GM12801 (cell line): ENCODE data around the gene PRLHR.

Experiments
- CTCF ChIP-seq: IDR thresholded peaks from one replicate; pipeline ENCODE4 v1.5.1; 2011; ENCODE audit warnings: control low read depth; ENCODE audit not compliant: insufficient read length; ENCODE audit errors: extremely low read depth

Gene PRLHR

DNA sequence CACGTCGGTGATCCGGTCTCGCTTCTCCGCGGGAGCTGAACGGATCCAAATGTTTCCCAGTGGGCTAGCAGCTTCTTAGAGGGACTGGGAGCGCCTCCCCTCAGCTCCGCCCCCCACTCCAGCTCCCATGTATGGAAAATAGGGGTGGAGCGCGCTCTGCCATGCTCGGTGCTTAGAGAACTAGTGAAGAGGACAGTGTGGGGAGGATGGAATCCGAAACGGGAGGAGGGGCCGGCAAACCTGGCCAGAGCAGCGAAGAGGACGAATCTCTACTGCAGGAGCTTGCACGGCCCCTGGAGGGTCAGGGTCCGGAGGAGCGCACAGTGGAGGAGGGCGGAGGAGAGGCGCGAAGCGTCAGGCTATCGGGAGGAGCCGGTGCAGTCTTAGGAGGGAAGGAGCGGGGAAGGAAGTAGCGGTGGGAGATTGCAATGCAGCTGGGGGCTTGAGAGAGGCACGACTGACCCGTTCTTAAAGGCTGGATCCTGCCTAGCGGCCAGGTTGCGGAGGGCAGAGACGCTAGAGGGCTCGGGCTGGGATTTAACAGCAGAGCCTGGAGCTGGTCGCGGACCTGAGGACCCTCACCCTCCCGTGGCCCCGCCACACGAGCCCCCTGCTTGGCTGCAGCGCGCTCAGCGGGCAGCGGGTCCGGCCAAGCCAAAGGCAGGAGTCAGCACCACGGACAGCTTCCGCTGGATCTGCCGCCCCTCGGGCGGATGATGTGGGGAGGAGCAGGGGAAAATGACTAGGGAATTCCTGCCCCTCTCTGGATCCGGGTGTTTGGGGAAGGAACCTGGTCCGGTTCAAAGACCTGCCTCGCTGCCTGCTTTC, at the start of gene PRLHR:
Gene PRLHR (minus strand): TSS at position 51 of the 828 bp plus-strand sequence. CDS start 404 bp downstream, outside the sequence.
- no peak for TF ChIP-seq CTCF

DNA sequence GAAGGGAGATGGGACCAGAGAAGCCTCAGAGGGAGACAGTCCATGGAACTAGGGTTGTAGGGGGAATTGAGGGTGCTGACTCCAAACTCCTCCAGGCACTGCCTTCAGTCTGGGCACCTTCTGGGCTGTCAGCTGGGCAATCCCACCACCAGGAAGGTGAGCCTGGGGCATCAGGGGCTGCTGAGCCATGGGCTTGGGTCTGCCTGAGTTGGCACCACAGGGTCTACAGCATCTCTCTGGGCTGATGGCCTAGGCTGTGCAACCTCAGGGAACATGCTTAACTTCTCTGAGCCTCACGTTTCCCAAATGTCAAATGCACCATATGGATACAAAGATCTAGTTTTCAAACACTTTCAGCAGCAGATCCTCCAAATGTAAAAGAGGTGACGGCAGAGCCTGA, 46.8 kb upstream of the PRLHR start:
- TF ChIP-seq CTCF, result no peak

GRCh38 chr10:118638680-118639079, 43.2 kb upstream of the PRLHR start:
- TF ChIP-seq CTCF, result no peak

GRCh38 chr10:118635674-118636402, 40.4 kb upstream of the PRLHR start:
- TF ChIP-seq CTCF, result no peak

DNA sequence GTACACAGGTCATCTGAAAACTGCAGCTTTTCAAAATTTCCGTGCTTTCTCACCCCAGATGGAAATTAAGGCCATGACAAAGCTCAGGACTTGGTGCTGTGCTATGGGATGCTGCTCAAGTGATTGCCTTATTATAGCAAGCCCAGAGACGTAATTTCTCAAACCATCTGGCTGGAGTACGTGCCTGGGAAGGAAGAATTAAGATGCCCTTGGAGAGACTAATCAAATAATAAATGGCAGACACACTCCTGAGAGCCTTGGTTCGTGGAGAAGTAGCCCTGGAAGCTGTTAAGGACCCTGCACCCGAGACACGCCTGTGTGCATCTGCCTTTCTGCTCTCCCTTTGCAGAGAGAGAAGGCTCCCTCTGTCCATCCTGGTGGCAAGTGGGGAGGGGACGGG, 38.3 kb upstream of the PRLHR start:
- no peak for TF ChIP-seq CTCF

DNA sequence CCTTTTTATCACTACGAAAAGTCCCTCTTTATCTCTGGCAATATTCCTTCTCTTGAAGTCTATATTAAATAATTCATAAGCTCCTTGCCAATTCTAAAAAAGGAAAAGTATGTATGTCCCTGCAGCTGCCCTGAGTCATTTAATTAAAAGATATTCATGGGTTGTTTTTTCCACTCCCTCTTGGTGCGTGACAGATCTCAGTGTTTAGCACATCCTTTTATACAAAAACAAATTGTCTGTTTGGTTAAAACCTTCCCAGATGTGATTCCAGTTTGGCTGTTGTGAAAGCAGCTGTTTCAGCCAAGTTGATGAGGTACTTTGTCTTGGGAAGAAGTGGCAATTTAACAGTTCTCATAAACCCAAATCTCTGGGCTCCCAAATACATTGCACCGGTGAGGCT, 33.8 kb upstream of the PRLHR start:
- no peak for TF ChIP-seq CTCF

- no peak for TF ChIP-seq CTCF
Observed at GRCh38 chr10:118628397-118628796, 32.9 kb upstream of the PRLHR start.
